ENCODE data around the gene PTCD1.

DNA sequence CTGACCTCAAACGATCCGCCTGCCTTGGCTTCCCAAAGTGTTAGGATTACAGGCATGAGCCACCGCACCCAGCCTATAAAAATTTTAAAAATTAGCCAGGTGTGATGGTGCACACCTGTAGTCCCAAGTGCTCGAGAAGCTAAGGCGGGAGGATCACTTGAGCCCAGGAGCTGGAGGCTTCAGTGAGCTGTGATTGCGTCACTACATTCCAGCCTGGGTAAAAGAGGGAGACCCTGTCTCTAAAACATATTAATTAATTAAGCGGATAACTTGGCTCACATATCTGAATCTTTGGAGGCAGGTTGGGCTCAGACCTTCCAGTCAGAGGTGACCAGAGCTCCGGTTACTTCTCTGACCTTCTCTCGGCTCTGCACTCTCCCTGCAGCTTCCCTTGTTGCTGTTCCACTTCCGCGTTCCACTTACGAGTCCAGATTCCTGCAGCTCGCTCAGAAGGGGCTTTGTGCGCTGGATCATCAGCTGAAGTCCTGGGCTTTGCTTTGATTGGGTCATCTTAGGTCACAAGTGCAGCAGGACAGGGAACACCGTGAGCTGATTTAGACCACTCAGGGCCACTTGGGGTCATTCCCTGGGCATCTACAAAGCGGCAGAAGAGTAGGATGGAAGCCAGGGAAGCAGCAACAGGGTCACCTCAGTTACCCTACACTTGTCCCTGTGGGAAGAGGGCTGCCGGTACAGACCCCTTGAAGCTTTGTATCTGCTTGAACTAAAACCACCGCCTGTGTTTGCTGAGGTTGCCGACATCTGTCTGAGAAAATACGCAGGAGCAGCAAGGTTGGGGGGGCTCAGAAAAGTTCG lies 66.1 kb downstream of the PTCD1 start:
- TF ChIP-seq, protein P1, sequence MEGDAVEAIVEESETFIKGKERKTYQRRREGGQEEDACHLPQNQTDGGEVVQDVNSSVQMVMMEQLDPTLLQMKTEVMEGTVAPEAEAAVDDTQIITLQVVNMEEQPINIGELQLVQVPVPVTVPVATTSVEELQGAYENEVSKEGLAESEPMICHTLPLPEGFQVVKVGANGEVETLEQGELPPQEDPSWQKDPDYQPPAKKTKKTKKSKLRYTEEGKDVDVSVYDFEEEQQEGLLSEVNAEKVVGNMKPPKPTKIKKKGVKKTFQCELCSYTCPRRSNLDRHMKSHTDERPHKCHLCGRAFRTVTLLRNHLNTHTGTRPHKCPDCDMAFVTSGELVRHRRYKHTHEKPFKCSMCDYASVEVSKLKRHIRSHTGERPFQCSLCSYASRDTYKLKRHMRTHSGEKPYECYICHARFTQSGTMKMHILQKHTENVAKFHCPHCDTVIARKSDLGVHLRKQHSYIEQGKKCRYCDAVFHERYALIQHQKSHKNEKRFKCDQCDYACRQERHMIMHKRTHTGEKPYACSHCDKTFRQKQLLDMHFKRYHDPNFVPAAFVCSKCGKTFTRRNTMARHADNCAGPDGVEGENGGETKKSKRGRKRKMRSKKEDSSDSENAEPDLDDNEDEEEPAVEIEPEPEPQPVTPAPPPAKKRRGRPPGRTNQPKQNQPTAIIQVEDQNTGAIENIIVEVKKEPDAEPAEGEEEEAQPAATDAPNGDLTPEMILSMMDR (IDR thresholded peaks at IDR 0.05), result no peak
- TF ChIP-seq POLR2A (IDR thresholded peaks at IDR 0.05) (no peak), EP300 (IDR thresholded peaks at IDR 0.05) (no peak)

Data from ovary (tissue), 3 donors.